HG02759 (cell line): ENCODE results near the gene ATP9B.
"Not testable (repeated sequence)": the region's sequence is repeated elsewhere in the genome, so short reads cannot be mapped to it uniquely, and the experiment has no call there.

ENCODE experiments used
- ATAC-seq: cut with Tn5 transposase; IDR thresholded peaks from one replicate; pipeline ENCODE4 v1.9.1; 2021; ENCODE audit warnings: mild to moderate bottlenecking, moderate library complexity; ENCODE audit not compliant: unreplicated experiment

The ATP9B gene

DNA sequence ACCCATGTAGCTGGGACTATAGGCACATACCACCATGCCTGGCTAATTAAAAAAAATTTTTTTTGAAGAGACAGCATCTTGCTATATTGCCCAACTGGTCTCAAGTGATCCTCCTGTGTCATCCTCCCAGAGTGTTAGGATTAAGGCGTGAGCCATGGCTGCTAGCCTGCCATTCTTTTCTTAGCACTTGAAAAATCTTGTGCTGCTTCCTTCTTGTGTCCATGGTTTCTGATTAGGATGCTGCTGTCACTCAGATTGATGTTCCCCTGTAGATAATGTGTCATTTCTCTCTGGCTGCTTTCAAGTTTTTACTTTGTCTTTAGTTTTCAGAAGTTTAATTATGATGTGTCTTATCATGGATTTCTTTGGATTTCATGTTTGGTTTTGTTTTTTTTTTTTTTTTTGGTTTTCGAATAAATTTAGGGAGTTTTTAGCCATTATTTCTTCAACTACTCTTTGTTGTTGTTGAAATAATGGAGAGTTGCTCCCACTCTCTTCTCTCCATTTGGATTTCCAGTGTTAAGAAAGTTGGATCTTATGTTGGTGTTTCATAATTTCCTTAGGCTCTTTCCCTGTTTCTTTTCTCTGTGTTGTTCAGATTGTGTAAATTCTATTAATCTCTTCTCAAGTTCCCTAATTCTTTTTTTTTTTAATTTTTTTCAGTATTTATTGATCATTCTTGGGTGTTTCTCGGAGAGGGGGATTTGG, 2.5 kb downstream of the ATP9B start:
- ATAC-seq, result no peak

GRCh38 chr18:79072655-79073054, 3.5 kb downstream of the ATP9B start:
- not testable (repeated sequence) for ATAC-seq

DNA sequence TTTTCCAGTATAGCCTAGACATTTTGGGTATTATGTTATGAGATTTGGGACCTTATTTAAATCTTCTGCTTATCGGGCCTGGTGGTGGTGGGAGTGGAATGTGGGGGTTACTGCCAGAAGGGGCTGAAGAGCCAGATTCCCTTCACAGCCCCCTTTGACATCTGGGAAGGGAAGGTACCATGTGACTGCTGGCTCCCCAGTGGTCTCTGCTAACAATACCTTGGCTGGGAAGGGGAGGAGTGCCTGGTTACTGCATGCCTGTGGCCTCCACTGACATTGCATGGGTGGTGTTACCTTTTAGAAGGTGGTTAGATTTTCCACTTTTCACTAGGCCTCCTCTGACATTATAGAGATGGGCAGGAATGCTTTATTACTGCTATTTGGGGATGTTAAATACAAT, 8.0 kb downstream of the ATP9B start:
- no peak for ATAC-seq

GRCh38 chr18:79078791-79079190, 9.6 kb downstream of the ATP9B start:
- not testable (repeated sequence) for ATAC-seq

GRCh38 chr18:79092874-79093273, 23.7 kb downstream of the ATP9B start:
- ATAC-seq, result no peak

DNA sequence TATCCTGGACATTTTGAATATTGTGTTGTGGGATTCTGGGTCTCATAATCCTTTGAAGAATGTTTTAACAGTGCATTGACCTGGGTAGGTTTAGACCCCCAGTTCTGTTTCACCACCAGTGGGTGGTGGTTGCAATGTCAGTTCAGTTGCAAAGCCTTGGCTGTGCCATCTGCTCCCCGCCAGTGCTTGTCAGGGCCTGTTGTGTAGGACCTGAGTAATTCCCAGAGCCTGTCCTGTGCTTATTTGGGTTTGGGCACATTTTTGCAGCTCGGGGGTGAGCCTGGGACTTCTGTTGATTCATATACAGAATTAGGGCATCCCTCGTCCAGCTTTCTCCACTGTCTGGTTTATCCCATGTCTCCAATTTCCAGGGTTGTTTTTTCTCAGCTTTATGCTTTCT, 24.8 kb downstream of the ATP9B start:
- ATAC-seq, result no peak

DNA sequence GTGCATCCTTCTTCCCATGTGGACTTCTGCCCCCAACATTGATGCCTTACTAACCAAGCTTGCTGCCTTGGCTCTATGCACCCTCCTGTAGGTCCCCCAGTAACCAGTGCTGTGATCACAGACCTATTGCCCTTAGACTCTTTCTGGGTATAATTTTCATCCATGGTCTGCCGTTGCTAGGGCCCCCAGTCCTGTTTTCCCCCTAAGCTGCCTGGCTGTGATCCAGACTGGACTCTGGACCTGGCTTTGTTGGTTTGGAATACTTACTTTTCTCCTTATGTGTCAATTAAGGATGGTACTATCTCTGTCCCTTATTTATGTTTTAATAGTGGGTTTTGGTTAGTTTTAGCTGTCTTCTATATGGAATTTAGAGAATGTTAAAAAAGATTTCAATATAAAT, 26.0 kb downstream of the ATP9B start:
- ATAC-seq, result no peak

DNA sequence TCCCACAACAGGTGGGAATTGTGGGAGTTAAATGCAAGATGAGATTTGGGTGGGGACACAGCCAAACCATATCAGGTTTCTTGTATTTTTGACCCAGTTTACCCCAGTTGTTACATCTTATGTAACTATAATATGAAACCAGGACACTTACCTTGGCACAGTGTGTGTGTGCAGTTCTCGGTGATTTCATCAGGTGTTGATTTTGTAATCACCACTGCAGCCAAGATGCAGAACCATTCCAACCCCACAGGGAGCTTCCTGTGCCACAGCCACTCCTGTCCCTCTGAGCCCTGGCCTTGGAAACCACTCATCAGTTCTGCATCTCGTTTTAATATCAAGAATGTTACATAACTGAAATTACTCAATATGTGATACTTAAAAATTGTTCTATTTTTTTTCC, 31.8 kb downstream of the ATP9B start:
- no peak for ATAC-seq

- ATAC-seq, result no peak
These were observed 33.7 kb downstream of the ATP9B start for GRCh38 chr18:79102886-79103285.

DNA sequence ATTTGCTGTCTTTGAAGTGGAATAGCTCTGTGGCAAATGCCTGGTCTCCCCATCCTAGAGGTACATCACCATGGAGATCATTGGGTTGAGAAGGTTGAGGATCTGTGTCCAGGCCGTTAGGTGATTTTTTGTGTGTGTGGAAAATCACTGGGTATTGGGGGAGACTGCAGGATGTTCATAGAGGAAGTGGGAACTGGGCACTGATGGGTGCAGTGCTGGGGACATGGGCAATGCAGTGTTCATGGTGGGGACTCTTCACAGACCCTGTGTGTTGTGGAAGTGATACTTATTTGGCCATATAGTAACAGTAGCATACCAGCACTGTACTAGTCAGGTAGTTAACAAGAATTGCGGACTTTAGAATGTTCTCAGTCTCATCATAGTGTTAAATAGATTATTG, 34.9 kb downstream of the ATP9B start:
- ATAC-seq, result no peak

DNA sequence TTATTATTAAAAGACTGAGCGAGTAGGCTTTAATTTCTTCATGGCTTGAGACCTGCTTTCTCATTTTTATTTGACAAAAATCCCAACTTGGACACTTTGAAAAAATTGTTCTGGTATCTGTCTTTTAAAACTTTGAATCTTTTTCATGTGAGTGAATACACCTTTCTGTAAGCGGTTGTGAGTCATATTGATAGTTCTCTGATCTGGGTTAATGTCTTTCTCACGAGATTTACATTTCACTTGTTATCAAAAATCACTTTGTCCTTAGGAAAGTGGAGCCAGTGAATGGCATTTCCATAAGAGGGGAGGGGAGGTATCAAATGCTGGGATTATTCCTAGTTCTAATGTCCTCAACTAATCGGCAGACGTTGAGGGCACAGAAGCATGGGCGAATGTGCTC, 36.3 kb downstream of the ATP9B start:
- ATAC-seq, result no peak

- ATAC-seq, result no peak
These were observed 36.9 kb downstream of the ATP9B start for GRCh38 chr18:79106084-79106483.

- no peak for ATAC-seq
These were observed 38.7 kb downstream of the ATP9B start for GRCh38 chr18:79107886-79108285.

- no peak for ATAC-seq
These were observed 39.5 kb downstream of the ATP9B start for GRCh38 chr18:79108549-79109215.

DNA sequence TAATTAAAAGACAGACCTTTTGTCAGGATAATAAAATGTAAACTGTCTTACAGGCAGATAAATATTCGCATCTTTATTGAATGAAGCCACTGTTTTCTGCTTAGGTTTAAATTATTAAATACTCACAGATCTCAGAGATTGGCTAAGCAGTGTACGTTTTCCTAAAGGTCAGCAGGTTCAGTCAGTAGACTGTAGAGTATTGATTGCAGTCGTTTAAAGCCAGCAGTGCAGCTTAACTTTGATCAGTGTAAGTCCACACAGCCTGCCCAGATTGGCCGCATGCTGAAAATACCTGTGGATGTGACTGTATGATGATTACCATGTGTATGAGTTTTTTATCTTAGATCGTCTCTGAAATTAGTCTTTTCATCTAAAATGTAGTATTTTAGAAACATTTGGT, 42.3 kb downstream of the ATP9B start:
- no peak for ATAC-seq

GRCh38 chr18:79117385-79117784, 48.2 kb downstream of the ATP9B start:
- ATAC-seq, result no peak

GRCh38 chr18:79117788-79118187, 48.6 kb downstream of the ATP9B start:
- no peak for ATAC-seq

- ATAC-seq, result no peak
These were observed 49.6 kb downstream of the ATP9B start for GRCh38 chr18:79118797-79119196.

- no peak for ATAC-seq
These were observed 52.7 kb downstream of the ATP9B start for GRCh38 chr18:79121746-79122474.

GRCh38 chr18:79123948-79124347, 54.8 kb downstream of the ATP9B start:
- ATAC-seq, result no peak

DNA sequence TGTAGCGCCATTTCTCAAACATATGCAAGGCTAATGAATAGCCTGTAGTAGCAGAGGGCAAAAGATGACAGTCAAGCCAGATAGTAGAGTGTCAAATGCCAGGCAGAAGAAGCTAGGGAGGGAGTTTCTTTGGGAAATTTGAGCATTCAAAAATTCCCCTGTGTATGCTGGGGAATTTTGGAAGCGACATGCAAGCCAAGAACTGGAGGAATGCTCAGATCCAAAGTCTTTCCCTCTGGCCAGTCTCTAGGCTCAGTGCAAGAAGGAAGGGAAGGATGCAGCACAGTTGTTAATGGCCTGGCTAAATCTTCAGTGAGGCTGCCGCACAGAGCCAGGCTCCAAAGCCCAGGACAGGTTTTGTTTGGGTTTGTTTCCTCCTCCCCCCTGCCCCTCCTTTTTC, 59.9 kb downstream of the ATP9B start:
- no peak for ATAC-seq

DNA sequence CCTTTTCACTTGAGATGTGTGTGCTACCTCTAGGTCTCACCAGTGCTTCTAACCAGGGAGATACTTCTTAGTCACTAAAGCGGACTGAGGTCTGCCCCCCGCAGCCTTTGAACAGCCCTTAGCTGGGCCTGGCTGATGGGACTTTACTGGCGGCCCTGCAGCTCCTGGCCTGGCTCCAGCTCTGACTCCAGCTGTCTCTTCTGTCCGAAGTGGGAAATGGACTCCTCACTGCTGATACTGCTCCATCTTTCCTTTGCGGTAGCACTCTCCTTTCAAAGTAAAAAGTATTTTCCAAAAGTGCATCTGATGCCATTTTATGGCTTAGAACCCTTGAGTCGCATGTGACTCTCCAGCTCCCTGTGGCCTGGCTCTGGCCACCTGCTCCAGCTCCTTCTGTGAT, 64.5 kb downstream of the ATP9B start:
- no peak for ATAC-seq
